Measurements from ENCODE around the gene KLHL40.
A peak's percentile ranks its signal among the peaks of the same experiment; 100 is the strongest.

Gene KLHL40

GRCh38 chr3:42678447-42678846, 6.9 kb upstream of the KLHL40 start:
- no peak for DNase-seq (ENCODE audit: low read depth)
- no peak for TF ChIP-seq MYC (IDR thresholded peaks at IDR 0.05; ENCODE audit: low read depth, low read length)
- TF ChIP-seq POLR2A (IDR thresholded peaks at IDR 0.05; ENCODE audit: extremely low read depth, insufficient read length): no peak
- TF ChIP-seq MAX (IDR thresholded peaks at IDR 0.05; ENCODE audit: low read depth, low read length): no peak
- TF ChIP-seq CTCF (IDR thresholded peaks at IDR 0.05; ENCODE audit: low read depth, low read length): no peak
- no peak overlapping the region for H3K4me3 ChIP-seq (ENCODE audit: low read depth, low read length)

- DNase-seq (ENCODE audit: low read depth): no peak
- H3K4me3 ChIP-seq (ENCODE audit: low read depth, low read length): no peak overlapping the region
- TF ChIP-seq POLR2A (IDR thresholded peaks at IDR 0.05; ENCODE audit: extremely low read depth, insufficient read length): no peak
- TF ChIP-seq MAX (IDR thresholded peaks at IDR 0.05; ENCODE audit: low read depth, low read length): no peak
- TF ChIP-seq CTCF (IDR thresholded peaks at IDR 0.05; ENCODE audit: low read depth, low read length): no peak
- TF ChIP-seq MYC (IDR thresholded peaks at IDR 0.05; ENCODE audit: low read depth, low read length): no peak
Observed at GRCh38 chr3:42680271-42680670, 5.1 kb upstream of the KLHL40 start.

- TF ChIP-seq POLR2A (IDR thresholded peaks at IDR 0.05; ENCODE audit: extremely low read depth, insufficient read length) (no peak), CTCF (IDR thresholded peaks at IDR 0.05; ENCODE audit: low read depth, low read length) (no peak), MYC (IDR thresholded peaks at IDR 0.05; ENCODE audit: low read depth, low read length) (no peak), MAX (IDR thresholded peaks at IDR 0.05; ENCODE audit: low read depth, low read length) (no peak)
- DNase-seq (ENCODE audit: low read depth): no peak
- H3K4me3 ChIP-seq (ENCODE audit: low read depth, low read length): no peak overlapping the region
Observed at GRCh38 chr3:42680806-42681205, 4.5 kb upstream of the KLHL40 start.

GRCh38 chr3:42681361-42682038, 3.8 kb upstream of the KLHL40 start:
- no peak overlapping the region for H3K4me3 ChIP-seq (ENCODE audit: low read depth, low read length)
- no peak for TF ChIP-seq POLR2A (IDR thresholded peaks at IDR 0.05; ENCODE audit: extremely low read depth, insufficient read length)
- DNase-seq (ENCODE audit: low read depth): no peak

- no peak for TF ChIP-seq POLR2A (IDR thresholded peaks at IDR 0.05; ENCODE audit: extremely low read depth, insufficient read length)
- TF ChIP-seq MAX (IDR thresholded peaks at IDR 0.05; ENCODE audit: low read depth, low read length): no peak
- TF ChIP-seq CTCF (IDR thresholded peaks at IDR 0.05; ENCODE audit: low read depth, low read length): no peak
Observed at GRCh38 chr3:42682301-42683070, 2.9 kb upstream of the KLHL40 start.

GRCh38 chr3:42683875-42684598, 1.3 kb upstream of the KLHL40 start:
- no peak overlapping the region for H3K4me3 ChIP-seq (ENCODE audit: low read depth, low read length)
- peak; percentile 87 for DNase-seq (ENCODE audit: low read depth)
- TF ChIP-seq MAX (IDR thresholded peaks at IDR 0.05; ENCODE audit: low read depth, low read length) (no peak), MYC (IDR thresholded peaks at IDR 0.05; ENCODE audit: low read depth, low read length) (no peak), POLR2A (IDR thresholded peaks at IDR 0.05; ENCODE audit: extremely low read depth, insufficient read length) (no peak), CTCF (IDR thresholded peaks at IDR 0.05; ENCODE audit: low read depth, low read length) (no peak)

More at GRCh38 chr3:42682301-42683070, 2.9 kb upstream of the KLHL40 start:
- no peak for DNase-seq (ENCODE audit: low read depth)
- H3K4me3 ChIP-seq (ENCODE audit: low read depth, low read length): no peak overlapping the region

Data from NB4 (cell line).